HG03060 (cell line): ENCODE results near the gene ATP4B.

ENCODE experiments used
- ATAC-seq: cut with Tn5 transposase; IDR thresholded peaks from one replicate; pipeline ENCODE4 v1.9.1; 2021; ENCODE audit warnings: low read depth, moderate number of reproducible peaks; ENCODE audit not compliant: unreplicated experiment

ATP4B gene

DNA sequence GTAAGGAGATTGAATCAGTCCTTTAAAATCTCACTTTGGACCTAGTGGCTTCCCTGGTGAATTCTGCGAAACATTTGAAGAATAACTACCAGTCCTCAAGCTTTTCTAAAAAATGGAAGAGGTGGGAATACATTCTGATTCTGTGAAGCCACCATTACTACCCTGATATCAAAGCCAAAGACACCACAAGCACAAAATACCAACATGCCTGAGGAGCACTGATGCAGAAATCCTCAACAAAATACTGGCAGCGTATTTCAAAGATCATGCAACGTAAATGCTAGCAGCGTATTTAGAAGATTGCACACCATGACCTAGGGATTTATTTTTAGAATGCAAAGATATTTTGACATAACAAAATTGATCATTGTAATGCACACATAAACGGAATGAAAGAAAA, 14.4 kb downstream of the ATP4B start:
- no peak for ATAC-seq

DNA sequence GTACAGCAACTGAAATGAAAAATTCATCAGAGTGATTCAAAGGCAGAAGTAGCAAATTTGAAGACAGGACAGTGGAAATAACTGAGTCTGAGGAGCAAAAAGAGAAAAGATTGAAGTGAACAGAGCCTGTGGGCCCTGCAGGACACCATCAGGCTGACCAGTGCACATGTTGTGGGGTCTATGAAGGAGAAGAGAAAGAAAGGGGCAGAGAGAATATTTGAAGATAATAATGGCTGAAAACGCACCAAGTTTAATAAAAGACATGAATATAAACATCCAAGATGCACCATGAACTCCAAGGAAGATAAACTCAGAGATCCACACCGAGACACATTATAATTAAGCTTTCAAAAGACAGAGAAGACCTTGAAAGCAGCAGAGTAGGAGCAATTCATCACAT, 15.4 kb downstream of the ATP4B start:
- no peak for ATAC-seq

DNA sequence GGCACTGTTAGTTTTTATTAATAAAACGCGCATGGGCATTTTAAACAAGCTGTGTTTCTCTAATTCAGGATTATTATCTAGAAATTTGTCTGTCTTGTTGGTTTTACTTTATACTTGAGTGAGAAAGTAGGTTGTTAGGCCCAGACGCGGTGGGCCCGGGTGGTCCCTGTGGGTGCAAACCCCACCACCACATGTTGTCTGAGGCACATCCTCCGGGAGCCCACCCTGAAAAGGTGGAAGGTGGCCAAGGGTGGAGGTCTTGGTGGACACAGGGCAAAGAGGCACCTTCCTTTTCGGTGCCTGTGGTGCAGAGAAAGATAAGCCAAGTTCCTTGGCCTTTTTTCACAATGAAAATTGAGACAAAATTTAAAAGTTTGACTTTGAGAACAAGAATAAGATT, 16.6 kb downstream of the ATP4B start:
- no peak for ATAC-seq

DNA sequence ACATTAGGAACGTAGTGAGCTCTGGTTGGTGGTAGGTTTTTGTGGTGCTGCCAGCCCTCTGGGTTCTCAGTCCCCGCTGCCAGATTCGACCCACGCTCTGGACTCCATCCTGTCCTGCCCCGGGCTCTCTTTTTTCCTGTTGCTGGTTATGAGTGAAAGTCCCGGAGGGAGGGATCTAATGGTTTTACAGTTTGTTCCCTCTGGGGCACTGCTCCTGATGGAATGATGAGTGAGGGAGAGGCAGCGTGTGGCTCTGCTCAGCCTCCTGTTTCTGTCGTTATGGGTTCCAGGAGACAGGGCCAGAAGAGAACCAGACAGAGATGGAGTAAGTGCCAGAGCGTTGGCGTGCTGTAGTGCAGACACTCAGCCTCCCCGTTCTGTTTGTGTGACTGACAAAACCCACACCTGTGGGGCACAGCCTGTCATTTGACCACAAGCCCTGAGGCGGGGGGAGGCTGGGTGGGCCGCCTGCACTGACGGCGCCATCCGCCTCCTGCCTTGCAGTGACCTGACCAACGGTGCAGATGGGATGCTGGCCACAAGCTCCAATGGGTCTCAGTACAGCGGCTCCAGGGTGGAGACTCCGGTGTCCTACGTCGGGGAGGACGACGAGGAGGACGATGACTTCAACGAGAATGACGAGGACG, 18.3 kb downstream of the ATP4B start:
- no peak for ATAC-seq

DNA sequence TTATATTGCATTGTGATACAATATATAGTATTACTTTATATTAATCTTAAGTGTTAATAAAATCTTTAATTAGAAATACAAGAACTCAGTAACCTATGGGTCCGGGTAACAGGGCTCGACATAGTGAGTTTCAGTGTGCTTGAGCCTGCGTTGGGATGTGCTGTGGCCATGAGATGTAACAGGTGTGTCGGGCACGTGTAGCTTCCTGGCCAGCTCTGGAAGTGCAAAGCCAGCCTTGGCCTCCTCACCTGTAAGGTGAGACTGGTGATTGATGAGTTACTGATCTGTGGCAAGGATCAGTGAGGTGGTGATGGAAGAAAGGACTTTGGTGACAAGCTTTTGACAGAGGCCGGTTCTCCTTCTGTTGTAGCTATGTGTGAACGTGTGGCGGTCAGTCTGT, 19.2 kb downstream of the ATP4B start:
- ATAC-seq, result no peak

DNA sequence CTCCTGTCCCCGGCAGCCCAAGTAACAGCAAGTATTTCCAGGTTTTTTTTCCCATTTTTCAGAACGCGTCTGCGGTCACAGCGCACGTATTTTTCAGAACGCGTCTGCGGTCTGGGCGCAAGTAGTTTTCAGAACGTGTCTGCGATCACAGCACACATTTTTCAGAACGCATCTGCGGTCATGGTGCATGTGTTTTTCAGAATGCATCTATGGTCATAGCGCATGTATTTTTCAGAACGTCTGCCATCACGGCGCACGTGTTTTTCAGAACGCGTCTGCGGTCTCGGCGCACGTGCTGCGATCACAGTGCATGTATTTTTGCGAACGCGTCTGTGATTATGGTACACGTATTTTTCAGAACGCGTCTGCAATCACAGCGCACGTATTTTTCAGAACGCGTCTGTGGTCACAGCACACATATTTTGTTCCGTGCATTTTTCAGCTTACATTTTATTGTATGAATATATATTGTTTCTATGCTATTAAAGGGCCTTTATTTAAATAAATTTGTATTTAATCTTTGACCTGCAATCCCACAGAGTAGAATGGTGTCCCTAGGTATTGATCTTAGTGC, 19.7 kb downstream of the ATP4B start:
- no peak for ATAC-seq

DNA sequence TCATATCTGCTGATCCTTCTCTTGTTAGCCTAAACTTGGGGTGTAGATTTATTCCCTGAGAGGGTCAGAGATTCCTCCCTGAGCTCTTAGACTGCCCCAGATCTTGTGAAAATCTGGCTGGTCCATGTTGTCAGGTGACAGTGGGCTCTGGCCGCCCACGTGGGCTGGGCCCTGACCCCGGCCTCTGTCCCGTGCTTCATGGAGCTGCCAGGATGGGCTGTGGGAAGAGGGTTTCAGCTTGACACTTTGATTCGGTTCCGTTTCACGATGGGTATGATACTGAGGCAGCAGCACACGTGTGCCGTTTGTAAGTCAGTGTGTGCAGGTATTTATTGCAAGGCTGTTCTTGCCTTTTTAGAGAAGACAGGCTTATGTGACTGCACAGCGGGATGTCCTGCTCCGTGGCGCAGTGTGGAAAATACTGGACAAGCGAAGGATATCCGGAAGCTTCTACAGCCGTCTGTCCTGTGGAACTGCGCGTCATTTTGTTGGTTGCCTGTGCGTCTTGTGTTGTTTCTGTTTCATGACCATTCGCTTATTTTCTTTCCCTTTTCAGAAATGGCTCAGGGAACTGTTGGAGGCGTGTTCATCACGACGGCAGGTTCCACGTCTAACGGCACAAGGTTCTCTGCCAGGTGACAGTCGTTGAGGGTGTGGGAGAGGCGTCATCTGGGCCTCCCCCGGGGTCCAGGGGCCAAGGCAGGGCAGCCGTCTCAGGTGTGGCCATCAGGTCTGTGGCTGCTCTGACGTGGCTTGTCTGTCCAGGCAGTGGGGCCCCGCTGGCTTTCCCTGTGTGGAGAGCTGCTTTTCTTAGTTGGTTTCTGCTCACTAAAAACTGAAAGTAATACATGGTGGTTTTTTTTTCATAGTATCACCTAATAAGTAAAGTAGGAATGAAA, 20.5 kb downstream of the ATP4B start:
- no peak for ATAC-seq

DNA sequence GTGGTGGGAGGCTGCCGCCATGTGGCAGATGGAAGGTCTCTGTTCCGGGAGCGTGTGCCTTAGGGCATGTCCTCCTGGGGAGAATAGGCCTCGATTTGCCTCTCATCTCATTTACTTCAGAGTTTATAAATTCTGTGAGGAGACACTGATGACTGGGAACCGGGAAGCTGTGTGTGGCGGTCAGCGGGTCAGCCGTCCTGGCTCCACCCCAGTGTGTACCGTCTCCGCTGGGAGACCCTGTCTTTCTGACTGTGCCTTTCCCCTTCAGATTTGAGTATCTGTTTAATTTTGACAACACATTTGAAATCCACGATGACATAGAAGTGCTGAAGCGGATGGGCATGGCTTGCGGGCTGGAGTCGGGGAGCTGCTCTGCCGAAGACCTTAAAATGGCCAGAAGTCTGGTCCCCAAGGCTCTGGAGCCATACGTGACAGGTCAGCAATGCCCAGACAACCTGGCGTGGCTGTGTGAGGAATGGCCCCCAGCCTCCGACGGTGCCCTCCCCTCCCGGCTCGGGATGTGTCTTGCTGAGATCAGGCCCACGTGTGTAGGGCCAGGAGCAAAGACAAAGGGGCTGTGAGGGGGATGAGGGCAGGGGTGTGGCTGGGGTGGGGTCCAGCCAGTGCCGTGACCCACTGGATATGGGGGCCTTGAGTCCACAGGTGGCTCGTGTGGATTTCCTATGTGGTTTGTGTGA, 21.6 kb downstream of the ATP4B start:
- ATAC-seq, result no peak

DNA sequence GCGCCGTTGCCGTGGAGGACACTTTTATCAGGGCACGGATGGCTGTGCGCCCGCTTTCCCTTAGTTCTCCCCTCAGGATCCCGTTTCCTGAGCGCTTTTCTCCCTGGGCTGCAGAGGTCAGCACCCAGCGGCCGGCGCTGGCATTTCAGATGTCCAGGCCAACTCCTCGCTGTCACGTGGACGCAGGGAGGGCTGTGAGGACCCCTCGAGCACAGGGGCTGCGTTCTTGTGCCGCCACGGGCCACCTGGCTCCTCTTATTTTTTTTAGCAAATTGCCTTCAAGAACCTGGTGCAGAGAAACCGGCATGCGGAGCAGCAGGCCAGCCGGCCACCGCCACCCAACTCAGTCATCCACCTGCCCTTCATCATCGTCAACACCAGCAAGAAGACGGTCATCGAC, 22.3 kb downstream of the ATP4B start:
- no peak for ATAC-seq

DNA sequence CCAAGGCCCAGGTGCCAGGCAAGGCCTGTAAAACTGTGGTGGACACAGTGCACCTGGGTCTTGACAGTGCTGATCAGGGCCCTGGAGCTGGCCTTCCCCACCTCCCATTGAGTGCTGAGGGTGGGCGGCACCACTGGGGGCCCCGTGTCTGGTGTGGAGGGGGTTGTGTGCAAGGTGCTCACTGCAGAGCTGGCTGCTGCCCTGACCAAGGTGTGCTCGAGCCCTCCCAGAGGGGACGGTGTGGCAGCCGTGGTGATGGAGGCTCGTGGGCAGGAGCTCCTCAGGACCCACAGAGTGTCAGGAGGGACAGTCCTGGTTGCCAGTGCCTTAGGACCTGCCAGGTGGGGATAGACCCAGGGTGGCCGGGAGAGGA, 23.0 kb downstream of the ATP4B start:
- ATAC-seq, result no peak

DNA sequence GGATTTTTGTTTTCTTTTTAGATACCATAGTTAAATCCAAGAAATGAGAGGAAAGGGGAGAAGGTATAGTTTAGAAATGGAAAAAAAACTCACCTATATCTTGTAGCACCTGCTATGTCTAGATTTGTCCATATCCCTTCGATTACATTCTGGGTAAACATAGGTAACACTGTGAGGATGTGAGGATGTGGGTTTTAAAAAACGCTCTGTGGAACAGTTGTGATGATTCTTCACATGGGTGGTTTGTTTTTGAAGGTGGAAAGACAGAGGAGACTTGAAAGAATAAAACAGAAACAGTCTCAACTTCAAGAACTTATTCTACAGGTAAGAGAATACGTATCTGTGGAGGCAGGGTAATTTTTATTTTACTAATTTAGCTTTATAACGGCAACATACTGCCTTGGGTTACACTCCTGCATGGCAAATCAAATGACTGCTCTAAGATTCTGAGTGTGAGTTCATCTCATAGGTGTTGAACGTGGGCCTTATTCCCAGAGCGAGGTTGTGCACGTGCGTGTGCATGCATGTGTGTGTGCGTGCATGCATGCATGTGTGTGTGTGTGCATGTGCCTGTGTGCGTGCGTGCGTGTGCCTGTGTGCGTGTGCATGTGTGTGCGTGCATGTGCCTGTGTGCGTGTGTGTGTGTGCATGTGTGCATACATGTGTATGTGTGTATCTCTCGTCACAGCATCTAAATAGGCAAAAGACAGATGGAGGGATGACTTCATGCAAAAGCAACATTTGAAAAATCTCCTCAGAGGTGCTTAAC, 23.5 kb downstream of the ATP4B start:
- no peak for ATAC-seq

DNA sequence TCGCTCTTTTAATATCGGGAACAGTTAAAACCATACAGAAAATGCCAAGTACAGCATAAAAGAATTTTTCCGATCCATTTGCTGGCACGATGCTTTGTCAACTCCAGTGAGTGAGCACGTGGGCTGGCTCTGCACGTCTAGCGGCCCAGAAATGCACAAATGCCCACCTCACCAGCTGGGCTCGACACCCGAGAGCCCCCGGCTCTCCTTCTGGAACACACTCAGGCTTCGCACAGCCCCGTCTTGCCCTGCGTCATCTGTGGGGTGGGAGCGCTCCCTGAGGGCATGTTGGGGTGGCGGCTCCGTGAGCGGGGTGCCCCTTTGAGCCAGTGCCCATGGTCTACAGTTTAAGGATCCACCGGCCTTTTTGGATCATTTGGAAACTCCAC, 24.5 kb downstream of the ATP4B start:
- no peak for ATAC-seq

DNA sequence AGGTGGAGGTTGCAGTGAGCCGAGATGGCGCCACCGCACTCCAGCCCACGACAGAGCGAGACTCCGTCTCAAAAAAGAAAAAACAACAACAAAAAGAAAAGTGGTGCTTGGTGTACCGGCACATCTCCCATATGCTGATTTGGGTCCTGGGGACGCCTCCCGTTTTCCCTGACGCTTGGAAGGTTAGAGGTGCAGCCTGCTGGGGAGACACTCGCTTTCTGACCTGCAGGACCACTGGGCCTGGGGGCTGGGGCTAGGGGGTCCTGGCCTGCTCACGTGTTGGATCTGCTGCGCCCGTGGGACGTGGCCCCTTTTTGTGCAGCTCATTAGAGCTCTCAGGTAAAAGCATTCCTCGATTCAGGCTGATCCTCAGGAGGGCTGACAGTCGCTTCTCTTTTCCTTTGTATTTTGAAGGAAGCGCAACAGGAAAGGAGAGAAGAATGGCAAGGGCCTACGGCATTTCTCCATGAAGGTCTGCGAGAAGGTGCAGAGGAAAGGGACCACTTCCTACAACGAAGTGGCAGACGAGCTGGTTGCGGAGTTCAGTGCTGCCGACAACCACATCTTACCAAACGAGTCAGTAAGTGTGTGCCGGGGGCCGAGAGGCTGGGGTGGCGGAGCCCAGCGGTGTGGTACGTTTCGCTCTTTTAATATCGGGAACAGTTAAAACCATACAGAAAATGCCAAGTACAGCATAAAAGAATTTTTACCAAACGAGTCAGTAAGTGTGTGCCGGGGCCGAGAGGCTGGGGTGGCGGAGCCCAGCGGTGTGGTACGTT, 25.1 kb downstream of the ATP4B start:
- no peak for ATAC-seq

DNA sequence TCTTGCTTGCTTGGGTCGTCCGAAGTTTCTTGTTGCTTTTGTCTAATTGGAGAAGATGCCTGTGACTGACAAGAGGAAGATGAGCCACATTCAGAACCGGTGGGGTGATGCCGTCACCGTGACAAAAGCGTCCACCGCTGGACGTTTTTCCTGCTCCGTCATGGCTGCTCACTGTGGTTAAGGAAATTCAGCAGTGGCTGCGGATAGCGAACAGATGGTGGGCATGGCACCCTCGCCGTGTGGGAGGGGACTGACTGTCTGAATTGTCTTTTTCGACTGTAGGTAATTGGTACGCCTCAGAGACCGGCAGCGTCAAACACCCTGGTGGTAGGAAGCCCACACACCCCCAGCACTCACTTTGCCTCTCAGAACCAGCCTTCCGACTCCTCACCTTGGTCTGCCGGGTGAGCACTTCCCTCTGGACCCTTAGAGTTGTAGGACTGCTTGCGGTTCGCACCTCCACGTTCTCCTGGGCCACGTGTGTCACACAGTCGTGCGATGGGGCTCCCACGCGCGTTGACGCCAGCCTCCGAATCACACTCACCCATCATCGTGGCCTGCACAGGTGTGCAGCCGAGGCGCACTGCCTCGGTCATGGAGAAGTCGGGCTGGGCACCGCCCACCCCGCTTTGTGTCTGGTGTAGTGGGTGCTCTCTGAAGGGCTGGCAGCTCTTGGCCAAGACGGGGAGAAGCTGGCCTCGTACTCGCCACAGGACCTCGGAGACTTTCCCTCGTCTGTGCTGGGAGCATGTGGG, 26.5 kb downstream of the ATP4B start:
- ATAC-seq, result no peak

DNA sequence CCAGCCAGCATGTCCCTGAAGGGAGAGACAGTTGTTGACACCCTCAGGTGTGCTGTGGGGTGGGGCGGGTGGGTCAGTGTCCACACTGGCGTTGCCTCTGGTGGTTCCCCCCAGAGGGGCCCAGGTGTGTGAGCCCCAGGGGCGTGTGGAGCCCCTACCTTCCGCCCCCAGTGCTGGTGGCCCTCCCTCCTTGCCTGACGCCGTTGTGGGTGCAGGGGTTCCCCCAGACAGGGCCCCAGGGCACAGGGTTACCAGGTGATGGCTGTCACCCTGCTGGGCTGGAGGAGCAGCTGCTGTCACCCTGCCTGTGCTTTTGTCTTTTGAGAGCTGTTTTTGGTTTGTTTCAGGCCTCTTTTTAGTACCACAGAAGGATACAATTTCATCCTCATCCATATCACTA, 27.2 kb downstream of the ATP4B start:
- no peak for ATAC-seq

DNA sequence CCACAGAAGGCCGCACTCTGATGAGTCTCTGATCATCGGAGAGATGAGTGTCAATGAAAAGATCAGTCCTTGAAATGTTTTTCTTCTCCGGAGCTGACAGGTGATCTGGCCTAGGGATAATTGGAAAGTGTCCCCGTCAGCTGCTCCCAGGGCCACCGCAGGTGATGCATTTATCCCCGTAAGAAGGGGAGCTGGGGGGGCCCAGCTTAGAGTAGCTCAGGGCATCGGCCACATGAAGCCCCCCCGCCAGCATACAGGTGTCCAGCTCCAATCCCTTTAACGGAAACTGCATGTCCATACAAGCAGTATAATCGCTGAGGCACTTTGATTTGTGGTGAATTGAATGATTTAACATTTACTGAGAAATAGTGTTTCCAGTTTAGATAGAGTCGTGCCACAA, 27.7 kb downstream of the ATP4B start:
- no peak for ATAC-seq

DNA sequence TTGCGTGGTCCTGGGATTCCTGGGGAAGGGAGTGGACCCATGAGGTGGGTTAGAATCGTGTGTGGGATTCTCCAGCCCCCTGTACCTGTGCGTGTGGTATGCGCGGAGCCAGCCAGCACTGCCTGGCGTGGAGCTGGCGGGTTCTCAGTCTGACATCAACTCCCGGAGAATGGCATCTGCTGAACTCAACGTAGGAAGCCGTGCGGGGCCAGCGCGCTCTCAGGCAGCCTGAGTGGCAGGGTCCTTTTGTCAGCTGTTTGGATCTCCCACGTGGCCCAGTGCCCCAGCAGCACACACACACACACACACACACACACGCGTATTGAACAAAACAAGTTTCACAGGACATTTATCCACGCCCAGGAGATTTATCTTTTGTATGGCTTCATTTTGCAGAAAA, 28.1 kb downstream of the ATP4B start:
- no peak for ATAC-seq

DNA sequence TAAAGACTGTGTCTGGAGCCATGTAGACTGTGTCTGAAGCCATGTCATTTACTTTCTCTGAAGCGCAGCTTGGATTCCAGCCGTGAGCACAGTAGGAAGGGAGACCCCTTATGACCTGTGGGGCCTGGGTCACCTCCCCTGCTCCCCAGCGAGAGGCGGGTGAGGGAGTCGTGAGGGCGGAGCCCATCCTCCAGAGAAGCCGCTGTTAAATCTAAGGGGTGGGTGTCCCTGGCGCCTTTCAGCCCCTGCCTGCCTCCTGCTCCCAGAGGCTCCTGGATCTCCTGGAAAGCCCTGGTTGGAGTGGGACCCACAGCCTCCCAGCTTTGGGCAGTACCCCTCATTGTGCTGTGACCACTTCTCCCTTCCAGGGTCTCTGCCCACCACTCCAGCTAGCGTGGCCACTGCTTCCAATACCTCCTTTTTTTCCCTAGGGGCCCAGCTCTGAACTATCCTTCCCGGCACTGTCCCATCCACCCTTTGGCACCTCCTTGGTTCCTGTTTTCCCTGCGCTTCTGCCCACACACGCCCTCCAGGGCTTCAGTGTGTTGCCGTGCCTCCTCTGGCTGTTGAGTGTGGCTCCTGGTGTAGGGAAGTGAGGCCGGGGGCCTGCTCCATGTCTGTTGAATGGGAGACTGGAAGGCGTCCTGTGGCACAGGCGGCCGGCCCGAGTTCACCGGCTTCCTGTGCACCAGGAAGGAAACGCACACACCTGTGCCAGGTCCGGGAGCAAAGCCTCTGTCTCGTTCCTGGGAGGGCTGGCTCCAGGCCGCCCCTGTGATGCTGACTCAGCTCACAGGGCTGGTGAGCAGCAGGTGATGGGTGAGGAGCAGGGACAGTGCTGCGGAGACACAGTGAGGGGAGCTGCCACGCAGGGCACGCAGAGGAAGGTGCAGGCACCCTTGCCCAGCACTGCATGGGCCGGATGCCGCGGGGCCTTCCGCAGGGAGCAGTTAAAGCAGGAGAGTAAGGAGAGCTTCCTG, 29.4 kb downstream of the ATP4B start:
- ATAC-seq, result no peak
